SK-MEL-5 (cell line): Measurements from ENCODE around the gene SLMAP. TPM values are rescaled to one million over a fixed set of nuclear protein-coding genes. Genes with fewer than 3 reads are reported as not detected.

Source experiments
- DNase-seq: peaks from one replicate; pipeline ENCODE4 v3.0.0-alpha.2; 2016; ENCODE audit warnings: low read depth, low spot score
- in situ Hi-C: cut with HindIII; loops from 2 replicates; pipeline ENCODE4 v1.10.0; 2016; ENCODE audit warnings: low sequenced_read_pairs, high pct_unique_total_duplicates, low pct_unique_long_range_greater_than_20kb
- total RNA-seq: library from RNA; depleted of rRNA; stranded (reverse); fragments of >200 nt; shearing (Covaris generic); gene quantifications from 2 replicates; pipeline ENCODE4 v1.2.3, GENCODE V29; 2014

SLMAP gene
- total RNA-seq, 1 experiment from 2014 or later: 26.1 TPM

GRCh38 chr3:57937092-57937491 lies 181.0 kb downstream of the SLMAP start:
- in situ Hi-C loops: no loop called here
- no peak for DNase-seq

- no peak for DNase-seq
- in situ Hi-C loops: no loop called here
These were observed 183.7 kb downstream of the SLMAP start for GRCh38 chr3:57939775-57940174.

- in situ Hi-C loops: no loop called here
- DNase-seq: no peak
These were observed 186.3 kb downstream of the SLMAP start for GRCh38 chr3:57942388-57942787.

- no peak for DNase-seq
- in situ Hi-C loops: no loop called here
These were observed 186.8 kb downstream of the SLMAP start for GRCh38 chr3:57942872-57943283.

GRCh38 chr3:57943525-57944495 lies 187.7 kb downstream of the SLMAP start:
- DNase-seq: no peak
- in situ Hi-C loops: no loop called here

GRCh38 chr3:57946970-57947381 lies 190.9 kb downstream of the SLMAP start:
- no peak for DNase-seq
- in situ Hi-C loops: no loop called here

- in situ Hi-C loops: no loop called here
These were observed 192.1 kb downstream of the SLMAP start for GRCh38 chr3:57948080-57948671.

GRCh38 chr3:57948781-57949242 lies 192.7 kb downstream of the SLMAP start:
- DNase-seq: peak; percentile 96
- in situ Hi-C loops: no loop called here

More at GRCh38 chr3:57948080-57948671, 192.1 kb downstream of the SLMAP start:
- no peak for DNase-seq

- in situ Hi-C loops: no loop called here
These were observed 193.2 kb downstream of the SLMAP start for GRCh38 chr3:57949344-57949743.

GRCh38 chr3:57949785-57950615 lies 193.9 kb downstream of the SLMAP start:
- peak; percentile 36 for DNase-seq
- in situ Hi-C loops: no loop called here

More at GRCh38 chr3:57949344-57949743, 193.2 kb downstream of the SLMAP start:
- DNase-seq: no peak

- DNase-seq: no peak
- in situ Hi-C loops: no loop called here
These were observed 195.2 kb downstream of the SLMAP start for GRCh38 chr3:57951066-57951882.

GRCh38 chr3:57952208-57952631 lies 196.1 kb downstream of the SLMAP start:
- DNase-seq: no peak
- in situ Hi-C loops: no loop called here

- in situ Hi-C loops: no loop called here
- DNase-seq: no peak
These were observed 196.5 kb downstream of the SLMAP start for GRCh38 chr3:57952651-57953050.

GRCh38 chr3:57953576-57953975 lies 197.5 kb downstream of the SLMAP start:
- in situ Hi-C loops: no loop called here
- no peak for DNase-seq

GRCh38 chr3:57956119-57956832 lies 200.2 kb downstream of the SLMAP start:
- in situ Hi-C loops: no loop called here
- DNase-seq: no peak

GRCh38 chr3:57956833-57957174 lies 200.7 kb downstream of the SLMAP start:
- DNase-seq: no peak

GRCh38 chr3:57957824-57958223 lies 201.7 kb downstream of the SLMAP start:
- DNase-seq: no peak
- in situ Hi-C loops: no loop called here

More at GRCh38 chr3:57956833-57957174, 200.7 kb downstream of the SLMAP start:
- in situ Hi-C loops: no loop called here
